Erythroblast (primary cell): ENCODE data around the gene SLC16A8.

Source experiments
- GATA1 ChIP-seq: IDR thresholded peaks from 2 replicates; pipeline ENCODE4 v1.6.1; 2011; ENCODE audit warnings: low read depth, mild to moderate bottlenecking, control low read depth, low read length, moderate library complexity
- POLR2A ChIP-seq: IDR thresholded peaks from 2 replicates; pipeline ENCODE4 v1.6.1; 2011; ENCODE audit warnings: mild to moderate bottlenecking, low read length

GRCh38 chr22:38086001-38086845 lies 2.2 kb upstream of the SLC16A8 start:
- TF ChIP-seq POLR2A (no peak), GATA1 (no peak)
